AG04450 (cell line): ENCODE results near the gene LRMDA. TPM values are rescaled to one million over a fixed set of nuclear protein-coding genes. Genes with fewer than 3 reads are reported as not detected.

Experiments used
- CTCF ChIA-PET: fragments of 300-600, 350-600 bp; formaldehyde crosslinking; extraction: SDS; loops from one replicate; lab custom pipeline; 2022; ENCODE audit warnings: antibody characterized with exemption, inconsistent platforms; lab: Charles Lee
- POLR2A ChIA-PET: fragments of 350-600 bp; formaldehyde crosslinking; extraction: SDS; loops from one replicate; lab custom pipeline; 2021; ENCODE audit warnings: antibody characterized with exemption, inconsistent platforms; lab: Yijun Ruan, JAX
- DNase-seq: peaks from one replicate; pipeline ENCODE4 v3.0.0-alpha.2; 2011; ENCODE audit warnings: low read depth, low spot score
- H3K27ac ChIP-seq: one replicate; pipeline ENCODE4 v1.5.1; 2012; ENCODE audit warnings: low read depth, low read length, control low read depth
- H3K27me3 ChIP-seq: one replicate; pipeline ENCODE4 v1.6.0; 2012; ENCODE audit warnings: low read length; ENCODE audit not compliant: control insufficient read depth, insufficient read depth
- H3K4me3 ChIP-seq: 2 replicates; pipeline ENCODE4 v1.5.1; 2011; ENCODE audit warnings: mild to moderate bottlenecking, low read depth, low read length, control low read depth
- H3K9me3 ChIP-seq: 2 replicates; pipeline ENCODE4 v1.5.1; 2012; ENCODE audit warnings: low read length; ENCODE audit not compliant: control insufficient read depth, insufficient read depth
- polyA plus RNA-seq: library from polyadenylated mRNA; depleted of rRNA; stranded (reverse); fragments of >200 nt; gene quantifications from 2 replicates; pipeline ENCODE4 v1.2.3, GENCODE V29; 2011
- TF ChIP-seq, protein P1 (sequence below): IDR thresholded peaks from 2 replicates; pipeline ENCODE4 v1.5.1; 2011; ENCODE audit warnings: low read depth, low read length, control low read depth, inconsistent platforms

Gene LRMDA
- polyA plus RNA-seq, 1 experiment, result 0.12 TPM

DNA sequence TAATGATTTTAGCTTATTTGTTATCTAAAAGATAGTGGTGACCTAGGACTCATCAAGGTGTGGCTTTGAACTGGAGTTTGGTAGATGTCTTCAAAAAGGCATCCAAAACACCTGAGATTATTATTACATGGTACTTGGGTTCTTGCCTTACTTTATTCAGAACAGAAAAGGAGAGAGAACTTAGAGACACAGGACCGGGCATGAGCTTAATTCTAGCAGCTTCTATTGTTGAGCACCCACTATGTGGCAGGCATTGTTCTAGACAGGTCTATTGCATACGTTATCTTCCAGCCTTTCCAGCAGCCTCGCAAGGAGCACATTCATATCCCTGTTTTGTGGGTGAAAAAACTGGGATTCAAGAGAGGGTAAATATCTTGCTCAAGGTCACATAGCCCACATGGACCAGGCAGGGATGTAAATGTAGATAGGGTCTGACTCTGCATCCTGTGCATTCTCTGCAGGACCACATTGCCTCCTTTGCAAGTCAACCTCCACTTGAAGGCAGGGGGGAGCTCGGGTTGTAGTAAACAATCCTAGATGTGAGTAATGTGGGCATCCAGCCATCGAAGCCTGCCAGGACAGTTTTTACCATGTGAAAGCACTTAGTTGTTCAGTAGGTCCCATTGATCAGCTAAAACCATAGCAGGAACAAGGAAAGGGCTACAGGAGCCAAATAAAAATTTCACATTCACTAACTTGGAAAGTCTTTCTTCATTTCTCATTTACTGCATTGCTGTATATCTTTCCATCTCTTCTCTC lies 551.4 kb downstream of the LRMDA start:
- no peaks in the 10 kb centered on the region for H3K9me3 ChIP-seq
- ChIA-PET POLR2A (no interaction called here), CTCF (no interaction called here)
- TF ChIP-seq, protein P1, sequence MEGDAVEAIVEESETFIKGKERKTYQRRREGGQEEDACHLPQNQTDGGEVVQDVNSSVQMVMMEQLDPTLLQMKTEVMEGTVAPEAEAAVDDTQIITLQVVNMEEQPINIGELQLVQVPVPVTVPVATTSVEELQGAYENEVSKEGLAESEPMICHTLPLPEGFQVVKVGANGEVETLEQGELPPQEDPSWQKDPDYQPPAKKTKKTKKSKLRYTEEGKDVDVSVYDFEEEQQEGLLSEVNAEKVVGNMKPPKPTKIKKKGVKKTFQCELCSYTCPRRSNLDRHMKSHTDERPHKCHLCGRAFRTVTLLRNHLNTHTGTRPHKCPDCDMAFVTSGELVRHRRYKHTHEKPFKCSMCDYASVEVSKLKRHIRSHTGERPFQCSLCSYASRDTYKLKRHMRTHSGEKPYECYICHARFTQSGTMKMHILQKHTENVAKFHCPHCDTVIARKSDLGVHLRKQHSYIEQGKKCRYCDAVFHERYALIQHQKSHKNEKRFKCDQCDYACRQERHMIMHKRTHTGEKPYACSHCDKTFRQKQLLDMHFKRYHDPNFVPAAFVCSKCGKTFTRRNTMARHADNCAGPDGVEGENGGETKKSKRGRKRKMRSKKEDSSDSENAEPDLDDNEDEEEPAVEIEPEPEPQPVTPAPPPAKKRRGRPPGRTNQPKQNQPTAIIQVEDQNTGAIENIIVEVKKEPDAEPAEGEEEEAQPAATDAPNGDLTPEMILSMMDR, result no peak
- no peak overlapping the region for H3K27ac ChIP-seq
- no peak for DNase-seq
- no peak overlapping the region for H3K4me3 ChIP-seq
- H3K27me3 ChIP-seq, result peaks cover 5% of the 10 kb centered on the region

DNA sequence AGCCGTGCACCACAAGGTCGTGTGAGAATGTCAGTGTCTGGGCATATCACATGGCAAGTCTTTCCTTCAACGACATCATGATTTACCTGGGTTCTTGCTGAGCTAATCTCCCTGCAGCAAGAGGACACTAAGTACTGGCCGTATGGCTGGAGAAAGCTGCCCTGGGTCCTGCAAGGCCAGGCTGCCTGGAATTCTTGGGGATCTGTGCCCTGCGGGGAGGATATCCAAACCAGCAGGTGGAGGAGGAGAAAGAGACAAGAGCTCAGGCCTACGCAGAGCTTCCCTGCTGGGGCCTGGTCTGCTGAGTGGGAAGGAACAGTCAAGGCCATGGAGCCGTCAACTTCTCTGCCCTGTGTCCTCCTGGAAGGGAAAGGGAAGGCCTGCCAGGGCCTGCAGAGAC lies 552.6 kb downstream of the LRMDA start:
- Histone ChIP-seq H3K27me3 (no peaks in the 10 kb centered on the region), H3K4me3 (no peak overlapping the region), H3K27ac (no peak overlapping the region), H3K9me3 (no peaks in the 10 kb centered on the region)
- no peak for DNase-seq
- ChIA-PET CTCF (no interaction called here), POLR2A (no interaction called here)
- TF ChIP-seq, protein P1, result no peak

DNA sequence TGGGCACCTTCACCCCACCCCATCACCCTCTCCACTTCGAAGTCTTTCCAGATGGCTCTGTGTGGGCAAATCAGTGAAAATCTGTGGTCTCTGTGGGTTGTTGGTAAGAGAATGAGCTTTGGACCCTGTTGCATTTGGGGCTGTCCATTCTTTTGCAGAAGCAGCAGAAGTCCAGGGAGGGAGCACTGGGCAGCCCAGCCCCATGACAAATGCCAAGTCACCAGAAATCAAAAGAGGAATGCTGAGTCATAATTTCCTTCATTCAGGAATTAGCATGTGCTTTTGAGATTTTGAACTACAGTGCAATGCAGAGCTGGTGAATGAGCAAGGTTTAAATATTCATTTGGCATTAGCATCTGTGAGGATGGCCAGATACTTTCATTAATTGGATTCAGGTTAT lies 556.2 kb downstream of the LRMDA start:
- no peak for DNase-seq
- H3K9me3 ChIP-seq, result no peaks in the 10 kb centered on the region
- H3K4me3 ChIP-seq, result no peak overlapping the region
- H3K27ac ChIP-seq, result no peak overlapping the region
- CTCF ChIA-PET, result no interaction called here
- H3K27me3 ChIP-seq, result peaks cover 2% of the 10 kb centered on the region
- POLR2A ChIA-PET, result no interaction called here
- TF ChIP-seq, protein P1, result no peak

DNA sequence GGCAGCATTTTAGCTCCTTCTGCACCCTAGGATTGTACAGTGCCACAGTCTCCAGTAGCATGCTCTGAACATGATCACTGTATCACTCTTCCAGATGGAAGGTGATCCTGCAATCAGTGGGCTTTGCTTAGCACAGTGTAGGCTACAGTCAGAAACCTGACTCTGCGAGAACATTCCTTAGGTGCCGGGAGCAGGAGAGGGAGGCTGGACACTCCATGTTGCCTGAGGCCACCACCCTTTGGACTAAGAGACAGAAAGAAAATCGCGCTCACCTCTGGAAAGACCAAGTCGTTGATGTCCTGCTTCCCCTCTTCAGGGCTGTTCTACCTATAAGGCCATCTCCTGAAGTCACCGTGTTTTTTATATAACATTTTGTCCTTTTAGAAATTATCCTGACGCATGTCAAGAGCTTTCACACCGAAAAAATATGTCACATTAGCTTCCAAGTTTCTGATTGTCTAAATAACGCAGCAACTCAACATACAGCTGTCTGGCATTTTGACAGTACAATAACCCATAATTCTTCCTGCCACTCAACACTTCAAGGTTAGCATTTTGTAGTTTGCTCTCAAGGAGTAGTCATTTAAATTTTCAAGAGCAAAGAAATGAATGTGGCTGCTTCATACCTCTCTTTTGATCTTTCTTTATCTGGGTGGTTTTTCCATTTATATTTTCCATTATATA lies 563.1 kb downstream of the LRMDA start:
- no peak for DNase-seq
- Histone ChIP-seq H3K27ac (no peak overlapping the region), H3K4me3 (no peak overlapping the region), H3K27me3 (peaks cover 6% of the 10 kb centered on the region), H3K9me3 (no peaks in the 10 kb centered on the region)
- TF ChIP-seq, protein P1, result no peak
- POLR2A ChIA-PET, result no interaction called here
- CTCF ChIA-PET, result no interaction called here

DNA sequence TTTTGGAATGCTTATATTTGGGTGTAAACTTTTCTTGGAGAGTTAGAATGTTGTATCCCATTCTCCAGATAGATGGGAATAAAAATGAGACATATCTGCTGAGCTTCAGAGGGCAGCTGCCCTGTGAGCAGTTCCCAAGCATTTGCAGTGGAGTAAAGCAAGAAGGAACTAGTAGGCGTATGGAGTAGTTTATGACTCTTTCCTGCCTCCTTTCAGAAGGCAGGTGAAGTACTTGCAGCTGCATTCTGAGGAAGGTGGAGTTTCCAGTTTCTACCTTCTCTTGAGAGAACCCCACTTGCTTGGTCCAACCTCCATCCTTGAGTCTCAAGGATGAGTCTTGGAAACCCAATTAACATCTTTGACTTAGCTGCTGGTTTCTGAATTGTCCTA lies 563.6 kb downstream of the LRMDA start:
- H3K27ac ChIP-seq, result no peak overlapping the region
- CTCF ChIA-PET, result no interaction called here
- no peak overlapping the region for H3K4me3 ChIP-seq
- peaks cover 6% of the 10 kb centered on the region for H3K27me3 ChIP-seq
- no peaks in the 10 kb centered on the region for H3K9me3 ChIP-seq
- DNase-seq, result no peak
- TF ChIP-seq, protein P1, result no peak
- POLR2A ChIA-PET, result no interaction called here
